SK-N-DZ (cell line): ENCODE data around the gene ZNRF3.
"Not testable (repeated sequence)": the region's sequence is repeated elsewhere in the genome, so short reads cannot be mapped to it uniquely, and the experiment has no call there.

Source experiments
- DNase-seq: peaks from one replicate; pipeline ENCODE4 v3.0.0-alpha.2; 2015; ENCODE audit warnings: low spot score
- small RNA-seq, 2 experiments: library from RNA; depleted of rRNA; stranded (forward); fragments of <200 nt; gene quantifications; one replicate each; pipeline ENCODE3, GENCODE V24; 2014

Gene ZNRF3

DNA sequence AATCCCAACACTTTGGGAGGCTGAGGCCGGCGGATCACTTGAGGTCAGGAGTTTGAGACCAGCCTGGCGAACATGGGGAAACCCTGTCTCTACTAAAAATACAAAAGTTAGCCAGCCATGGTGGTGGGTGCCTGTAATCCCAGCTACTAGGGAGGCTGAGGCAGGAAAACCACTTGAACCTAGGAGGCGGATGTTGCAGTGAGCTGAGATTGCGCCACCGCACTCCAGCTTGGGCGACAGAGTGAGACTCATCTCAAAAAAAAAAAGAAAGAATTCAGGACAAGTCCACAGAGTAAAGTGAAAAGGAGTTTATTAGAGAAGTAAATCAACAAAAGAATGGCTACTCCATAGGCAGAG lies 200.2 kb downstream of the ZNRF3 start:
- not testable (repeated sequence) for DNase-seq

GRCh38 chr22:29083933-29084591 lies 200.7 kb downstream of the ZNRF3 start:
- no peak for DNase-seq

DNA sequence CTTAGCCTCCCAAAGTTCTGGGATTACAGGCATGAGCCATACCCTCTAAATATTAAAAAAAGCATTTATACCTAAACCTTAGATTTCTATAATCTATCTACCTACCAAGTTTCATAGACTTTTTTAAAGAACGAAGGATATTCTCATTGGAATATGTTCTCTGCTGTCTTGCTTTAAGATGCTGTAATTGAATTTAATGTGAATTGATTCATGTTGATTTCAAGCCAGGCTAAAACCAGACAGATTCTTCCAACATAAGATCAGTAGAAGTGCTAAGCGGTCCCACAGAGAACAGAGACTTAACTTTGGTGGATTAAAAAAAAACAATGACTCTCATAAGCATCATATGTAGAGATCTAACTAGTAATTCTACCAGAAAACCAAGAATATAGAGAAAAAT lies 203.6 kb downstream of the ZNRF3 start:
- DNase-seq: no peak

GRCh38 chr22:29088809-29089208 lies 205.4 kb downstream of the ZNRF3 start:
- DNase-seq: no peak

DNA sequence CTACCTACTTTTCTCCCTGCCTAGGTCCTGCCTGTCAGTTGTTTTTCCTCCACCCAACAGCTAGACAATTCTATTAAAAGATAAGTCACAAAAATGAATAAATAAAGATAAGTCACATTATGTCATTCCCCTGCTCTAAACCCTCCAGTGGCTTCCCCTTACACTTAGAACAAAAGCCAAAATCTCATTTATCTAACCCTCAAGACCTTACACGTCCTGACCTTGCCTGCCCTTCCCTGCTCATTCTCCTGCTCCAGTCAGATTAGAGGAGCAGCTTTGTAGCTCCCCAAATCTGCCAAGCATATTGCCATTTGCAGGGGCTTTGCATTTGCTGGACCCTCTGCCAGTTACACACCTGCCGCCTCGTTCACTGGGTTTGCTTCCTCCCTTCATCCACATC lies 206.1 kb downstream of the ZNRF3 start:
- DNase-seq: no peak

- no peak for DNase-seq
Observed at GRCh38 chr22:29090039-29090438, 206.7 kb downstream of the ZNRF3 start.

DNA sequence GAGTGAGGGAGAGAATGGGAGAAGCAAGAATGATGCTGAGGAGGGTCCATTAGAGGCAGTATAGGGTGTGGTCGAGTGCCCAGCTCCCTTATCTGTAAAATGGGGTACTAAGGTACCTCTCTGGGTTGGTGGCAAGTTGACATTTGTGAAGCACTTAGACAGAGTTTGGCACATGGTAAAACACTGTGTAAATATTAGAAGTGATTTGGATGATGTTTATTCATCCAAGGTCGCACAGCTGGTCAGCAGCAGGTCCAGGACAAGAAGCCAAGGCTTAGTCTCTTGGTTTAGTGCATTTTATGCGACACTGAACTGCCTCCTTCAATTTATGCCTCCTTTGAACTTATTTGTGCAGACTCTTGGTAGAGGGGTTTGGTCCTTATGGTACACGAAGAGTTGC lies 208.9 kb downstream of the ZNRF3 start:
- DNase-seq: no peak

GRCh38 chr22:29093030-29093429 lies 209.7 kb downstream of the ZNRF3 start:
- DNase-seq: no peak

DNA sequence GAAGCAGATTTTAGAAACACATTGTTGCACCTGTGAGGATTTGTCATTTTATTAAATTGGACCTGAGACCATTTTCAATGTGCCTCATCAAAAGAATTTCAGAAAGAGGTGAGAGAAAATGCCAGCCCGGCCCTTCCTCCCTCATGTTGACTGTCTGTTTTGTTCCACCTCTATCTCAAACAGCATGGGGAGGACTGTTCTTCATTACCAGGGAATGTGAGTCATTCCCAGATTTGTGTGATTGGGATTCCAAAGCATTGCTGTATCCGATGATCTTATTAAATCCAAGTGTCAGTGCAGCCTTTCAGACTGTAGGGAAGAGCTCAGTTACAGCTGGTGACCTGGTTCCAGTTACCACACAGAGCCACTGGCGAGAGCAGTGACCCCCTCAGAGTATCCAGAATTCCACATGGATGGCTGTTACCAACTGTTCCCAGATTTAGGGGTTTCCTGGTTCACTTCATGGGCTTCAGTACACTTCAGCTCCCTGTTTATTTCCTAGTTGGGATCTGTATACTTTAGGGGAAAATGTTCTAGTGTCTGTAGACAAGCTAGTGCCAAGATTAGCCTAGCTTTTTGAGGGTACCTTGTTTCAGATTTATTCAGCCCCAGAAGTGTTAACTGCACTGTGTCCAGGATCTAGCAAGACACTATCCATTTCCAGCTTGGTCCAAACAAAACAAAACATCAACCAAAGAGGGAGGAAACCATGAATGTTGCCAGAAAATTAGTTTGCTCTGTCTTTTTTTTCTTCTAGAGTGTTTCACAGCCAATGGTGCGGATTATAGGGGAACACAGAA lies 210.3 kb downstream of the ZNRF3 start:
- no peak for DNase-seq

- no peak for DNase-seq
Observed at GRCh38 chr22:29095459-29095858, 212.1 kb downstream of the ZNRF3 start.

DNA sequence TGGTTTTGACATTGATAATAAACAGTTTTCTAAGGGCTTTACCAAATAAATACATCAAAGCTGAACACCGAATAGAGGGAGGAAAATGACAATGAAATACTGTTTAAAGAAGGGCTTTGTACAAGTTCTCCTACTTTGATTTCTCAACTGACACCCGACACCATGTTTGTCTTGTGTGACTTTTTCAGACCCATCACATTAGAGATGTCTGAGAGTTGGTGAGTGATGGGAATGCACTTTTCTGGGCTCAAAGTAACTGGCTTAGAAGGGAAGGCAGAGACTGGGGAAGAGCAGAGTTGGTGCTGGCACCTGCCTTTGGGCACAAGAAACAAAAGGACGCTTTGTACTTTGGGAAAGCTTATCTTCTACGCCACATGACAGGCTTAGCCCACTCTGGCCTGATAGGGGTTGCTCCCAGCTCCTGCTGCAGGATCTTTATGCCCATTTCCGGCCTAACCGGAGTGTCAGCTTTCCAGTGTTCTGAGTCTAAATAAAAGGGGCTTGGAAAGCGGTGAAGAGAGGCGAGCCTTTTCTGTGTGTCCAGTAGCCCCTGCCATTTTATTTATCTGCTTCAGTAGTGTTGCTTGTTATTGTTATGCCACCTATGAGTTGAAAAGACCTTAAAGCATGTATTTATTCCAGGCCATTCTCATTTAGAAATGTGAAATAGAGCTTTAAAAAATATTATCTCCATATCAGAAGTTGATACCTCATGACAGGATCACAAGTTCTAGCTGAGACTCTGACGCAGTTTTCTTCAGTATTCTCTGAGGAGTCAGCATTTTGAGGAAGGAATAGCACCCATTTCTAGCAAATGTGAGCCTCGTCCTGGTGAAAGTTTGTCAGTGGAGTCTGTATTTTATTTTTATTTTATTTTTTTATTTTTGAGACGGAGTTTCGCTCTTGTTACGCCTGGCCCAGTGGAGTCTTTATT lies 213.6 kb downstream of the ZNRF3 start:
- no peak for DNase-seq

DNA sequence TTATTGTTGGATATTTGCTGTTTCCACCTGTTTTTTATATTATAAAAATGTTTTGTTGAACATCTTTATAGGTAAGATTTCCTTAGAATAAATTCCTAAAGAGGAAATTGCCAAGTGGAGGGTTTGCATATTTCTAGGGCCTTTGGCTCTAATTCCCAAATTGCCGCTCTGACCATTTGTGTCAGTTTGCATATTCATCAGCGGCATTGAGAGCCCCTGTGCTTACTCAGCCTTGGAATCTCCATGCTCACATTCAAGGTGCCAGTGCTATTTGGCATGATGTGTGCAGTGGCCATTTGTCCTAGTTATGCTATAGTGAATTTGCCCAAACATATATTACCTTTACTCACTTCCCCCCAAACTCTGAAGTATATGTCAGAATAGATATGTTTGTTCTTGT lies 214.9 kb downstream of the ZNRF3 start:
- DNase-seq: no peak

- no peak for DNase-seq
Observed at GRCh38 chr22:29102300-29102699, 218.9 kb downstream of the ZNRF3 start.

DNA sequence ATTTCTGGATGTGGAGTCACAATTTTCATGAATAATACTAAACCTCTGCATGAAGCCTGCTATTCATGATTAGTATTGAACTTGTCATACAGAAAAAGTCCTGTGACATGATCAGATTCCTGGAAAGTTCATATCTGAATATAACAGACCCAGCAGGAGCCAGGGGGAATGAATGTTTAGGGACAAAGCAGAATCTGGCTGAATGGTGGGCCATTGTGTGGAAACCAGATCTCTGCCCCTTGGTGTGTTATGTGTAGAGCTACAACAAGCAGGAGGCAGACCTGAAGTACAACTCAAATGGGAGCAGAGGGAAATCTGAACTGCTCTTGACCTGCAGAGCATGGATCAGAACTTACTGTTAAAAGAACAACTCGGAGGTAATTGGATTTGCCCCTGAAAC lies 219.7 kb downstream of the ZNRF3 start:
- DNase-seq: no peak

- DNase-seq: no peak
Observed at GRCh38 chr22:29105468-29105867, 222.1 kb downstream of the ZNRF3 start.

GRCh38 chr22:29106839-29107238 lies 223.5 kb downstream of the ZNRF3 start:
- DNase-seq: no peak

Small RNAs within 50 kb of the gene (small RNA-seq; reads per million reads assigned to genes)
- 0 reads per million in 2 experiments for gene Z93930.1
